ENCODE results near the gene SLC35B4. TPM values are rescaled to one million over a fixed set of nuclear protein-coding genes. Genes with fewer than 3 reads are reported as not detected.

The SLC35B4 gene
- total RNA-seq (2021; ENCODE audit: unreplicated experiment) (14.7 TPM), Bru-seq, nascent RNA (percentile 69 among the genes with signal in this experiment), BruChase-seq, experiment 1, labeled RNA remaining after a 6-hour chase (percentile 85 among the genes with signal in this experiment), BruChase-seq, experiment 2, labeled RNA remaining after a 2-hour chase (percentile 83 among the genes with signal in this experiment)
- 7.1 and 7.9 TPM in 2 replicates for polyA plus RNA-seq (2012)
- long read RNA-seq, full-length matches to known transcripts = 22 of 41 reads
- long read RNA-seq, partial matches to known transcripts = 8 of 41 reads
- long read RNA-seq, other reads (novel, unspliced or antisense) = 11 of 41 reads

- H3K9me3 ChIP-seq (ENCODE audit: control insufficient read depth in 1 of 2, insufficient read depth in 1 of 2, low read depth in 1 of 2, low read length in 2 of 2) = no peaks in the 10 kb centered on the region
- peak within 1 kb of the TSS; percentile 74 for H3K9ac ChIP-seq (ENCODE audit: low read length)
- peaks cover 3 to 12% of the 10 kb centered on the region in 2 experiments; a peak in 3 of 4 replicates for H3K4me1 ChIP-seq (ENCODE audit: control insufficient read depth in 1 of 2, insufficient read depth in 2 of 2, low read length in 2 of 2)
- peak within 1 kb of the TSS; percentile 69 for H2AFZ ChIP-seq (ENCODE audit: low read depth, low read length, poor library complexity, severe bottlenecking)
- ATAC-seq = peak; percentile 99
- H3K27ac ChIP-seq (ENCODE audit: low read depth, low read length) = peak within 1 kb of the TSS; percentile 31; the same call in 1 of the 2 replicates
- RAD21 ChIA-PET (ENCODE audit: low non-redundant PET in 1 of 2, low total read pairs in 2 of 2, uncharacterized antibody in 2 of 2, unreplicated experiment in 2 of 2) = no interaction called here
- H3K9me2 ChIP-seq (ENCODE audit: insufficient read depth) = no peaks in the 10 kb centered on the region
- H4K20me1 ChIP-seq (ENCODE audit: insufficient read depth) = no peaks in the 10 kb centered on the region
- POLR2A ChIA-PET = interaction anchor here (0.8 kb wide), 1 partner anchor 11 kb away, joined by 3 read pairs; no protein-coding TSS in a partner anchor
- DNase-seq (ENCODE audit: low read depth, low spot score) = peak; percentile 91
- intact Hi-C loops (cut with micrococcal nuclease) = loop anchor here (10.0 kb wide), 1 partner anchor 1232 kb away; the partner anchor contains the start of gene CHCHD3
- H3K79me2 ChIP-seq (ENCODE audit: insufficient read depth, low read length) = no peaks in the 10 kb centered on the region; the same call in 1 of the 2 replicates
- BruUV-seq (replicated peaks) = no TSS peak
- peak within 1 kb of the TSS; percentile 69 to 80 for H3K4me3 ChIP-seq (replicated peaks in 1 of 2; ENCODE audit: low read depth in 1 of 2, low read length in 2 of 2)
- CTCF ChIA-PET = interaction anchor here (0.9 to 2.2 kb wide), 3 partner anchors 11 to 41 kb away, joined by 3 to 6 read pairs (median 3); no protein-coding TSS in a partner anchor
- peak within 1 kb of the TSS; percentile 88 for H3K4me2 ChIP-seq (ENCODE audit: low read length)
- H3K36me3 ChIP-seq (ENCODE audit: control insufficient read depth in 1 of 2, insufficient read depth in 2 of 2, low read length in 2 of 2) = no peaks in the 10 kb centered on the region
- no peaks in the 10 kb centered on the region for H3K27me3 ChIP-seq (ENCODE audit: insufficient read depth, low read length)
- TF ChIP-seq SP1 (IDR thresholded peaks at IDR 0.05; ENCODE audit: low read depth) (peak; percentile 68; the same call in 1 of the 2 replicates), CEBPB (IDR thresholded peaks at IDR 0.05; ENCODE audit: low read depth) (no peak), POLR2A (IDR thresholded peaks at IDR 0.05; ENCODE audit: borderline replicate concordance, extremely low read depth, insufficient read depth, insufficient read length) (peak; percentile 74), FOSL1 (IDR thresholded peaks at IDR 0.05; ENCODE audit: low read depth) (no peak), TCF7L2 (IDR thresholded peaks at IDR 0.05; ENCODE audit: borderline replicate concordance, extremely low read depth, insufficient read depth, insufficient read length) (peak; percentile 78), SRF (IDR thresholded peaks at IDR 0.05; ENCODE audit: low read depth) (peak; percentile 49; the same call in 1 of the 2 replicates), EZH2phosphoT487 (IDR thresholded peaks at IDR 0.05; ENCODE audit: borderline replicate concordance) (no peak), RAD21 (IDR thresholded peaks at IDR 0.05; ENCODE audit: low read depth) (no peak), ZBTB33 (IDR thresholded peaks at IDR 0.05; ENCODE audit: extremely low read depth, insufficient replicate concordance, low read length) (peak; percentile 94), SIN3A (IDR thresholded peaks at IDR 0.05; ENCODE audit: low read depth) (no peak), MAX (IDR thresholded peaks at IDR 0.05) (peak; percentile 40), YY1 (IDR thresholded peaks at IDR 0.05; ENCODE audit: extremely low read depth, insufficient replicate concordance, low read depth, low read length) (peak; percentile 79), JUND (IDR thresholded peaks at IDR 0.05) (no peak), ZNF274 (IDR thresholded peaks at IDR 0.05; ENCODE audit: low read depth, low read length) (no peak), CTCF (IDR thresholded peaks at IDR 0.05 in 2 of 3, conservative IDR thresholded peaks at IDR 0.05 in 1 of 3; ENCODE audit: borderline replicate concordance in 1 of 3, insufficient read depth in 1 of 3, low read depth in 2 of 3, low read length in 2 of 3) (peak in 2 of 3 experiments; percentile 12 to 26; a peak in 1 of 6 replicates), REST (IDR thresholded peaks at IDR 0.05; ENCODE audit: low read depth) (no peak)
Observed at GRCh38 chr7:134316539-134317344, at the start of gene SLC35B4. TSS of gene SLC35B4 (minus strand) at chr7:134316930. CDS start at chr7:134316751, 179 bp downstream.

Measured in HCT116 (cell line).